22Rv1 (cell line): ENCODE measurements around the gene TMEM254.
"Not testable (repeated sequence)": the region's sequence is repeated elsewhere in the genome, so short reads cannot be mapped to it uniquely, and the experiment has no call there.

Experiments used
- H3K27ac ChIP-seq: fragments of 450-650 bp; 2 replicates; pipeline ENCODE4 v1.5.1; 2017
- CTCF ChIP-seq: fragments of 450-650 bp; IDR thresholded peaks from 2 replicates; pipeline ENCODE4 v1.5.1; 2017; ENCODE audit warnings: mild to moderate bottlenecking
- ZFX ChIP-seq: fragments of 450-650 bp; IDR thresholded peaks from 2 replicates; pipeline ENCODE4 v1.6.1; 2017; ENCODE audit warnings: antibody characterized with exemption, borderline replicate concordance

TMEM254 gene

GRCh38 chr10:80081801-80082750, 3.6 kb downstream of the TMEM254 start:
- TF ChIP-seq ZFX (no peak), CTCF (no peak)
- H3K27ac ChIP-seq, result no peak overlapping the region

GRCh38 chr10:80090121-80090520, 11.7 kb downstream of the TMEM254 start:
- no peak for TF ChIP-seq ZFX
- TF ChIP-seq CTCF, result no peak
- no peak overlapping the region for H3K27ac ChIP-seq

GRCh38 chr10:80094231-80094630, 15.8 kb downstream of the TMEM254 start:
- TF ChIP-seq ZFX (no peak), CTCF (no peak)
- H3K27ac ChIP-seq, result no peak overlapping the region

GRCh38 chr10:80098272-80098671, 19.8 kb downstream of the TMEM254 start:
- not testable (repeated sequence) for H3K27ac ChIP-seq

DNA sequence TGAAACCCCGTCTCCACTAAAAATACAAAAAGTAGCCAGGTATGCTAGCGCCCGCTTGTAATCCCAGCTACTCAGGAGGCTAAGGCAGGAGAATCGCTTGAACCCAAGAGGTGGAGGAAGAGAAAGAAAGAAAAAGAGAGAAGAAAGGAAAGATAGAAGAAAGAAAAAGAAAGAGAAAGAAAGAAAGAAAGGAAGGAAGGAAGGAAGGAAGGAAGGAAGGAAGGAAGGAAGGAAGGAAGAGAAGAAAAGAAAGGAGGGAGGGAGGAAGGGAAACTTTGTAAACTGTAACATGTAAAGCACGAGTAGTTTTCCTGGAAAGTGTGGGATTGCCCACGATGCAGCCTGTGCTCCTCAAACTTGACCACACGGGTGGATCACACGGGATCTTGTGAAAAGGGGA, 20.8 kb downstream of the TMEM254 start:
- H3K27ac ChIP-seq, result not testable (repeated sequence)

DNA sequence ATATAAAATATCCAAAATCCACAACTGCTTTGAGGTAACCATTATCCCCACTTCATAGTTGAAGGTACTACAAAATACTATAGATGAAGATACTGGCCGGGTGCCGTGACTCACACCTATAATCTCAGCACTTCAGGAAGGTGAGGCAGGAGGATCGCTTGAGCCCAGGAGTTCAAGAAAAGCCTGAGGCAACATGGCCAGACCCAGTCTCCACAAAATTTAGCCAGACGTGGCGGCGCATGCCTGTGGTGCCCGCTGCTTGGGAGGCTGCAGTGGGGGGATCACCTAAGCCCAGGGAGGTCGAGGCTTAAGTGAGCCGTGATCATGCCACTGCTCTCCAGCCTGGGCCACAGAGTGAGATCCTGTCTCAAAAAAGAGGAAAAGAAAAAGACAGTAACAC, 21.7 kb downstream of the TMEM254 start:
- H3K27ac ChIP-seq, result no peak overlapping the region
- TF ChIP-seq ZFX (no peak), CTCF (no peak)

GRCh38 chr10:80100861-80101695, 22.6 kb downstream of the TMEM254 start:
- H3K27ac ChIP-seq, result no peak overlapping the region
- TF ChIP-seq CTCF, result no peak
- TF ChIP-seq ZFX, result no peak
